NK-92 treated with Interleukin-12 subunit alpha and Interleukin-12 subunit beta, amount 100 ng/mL, for 24 hours (cell line): ENCODE measurements around the gene AGPAT3.

Experiments used
- DNase-seq: peaks from one replicate; lab custom pipeline; 2025; lab: John Stamatoyannopoulos, UW

The AGPAT3 gene

DNA sequence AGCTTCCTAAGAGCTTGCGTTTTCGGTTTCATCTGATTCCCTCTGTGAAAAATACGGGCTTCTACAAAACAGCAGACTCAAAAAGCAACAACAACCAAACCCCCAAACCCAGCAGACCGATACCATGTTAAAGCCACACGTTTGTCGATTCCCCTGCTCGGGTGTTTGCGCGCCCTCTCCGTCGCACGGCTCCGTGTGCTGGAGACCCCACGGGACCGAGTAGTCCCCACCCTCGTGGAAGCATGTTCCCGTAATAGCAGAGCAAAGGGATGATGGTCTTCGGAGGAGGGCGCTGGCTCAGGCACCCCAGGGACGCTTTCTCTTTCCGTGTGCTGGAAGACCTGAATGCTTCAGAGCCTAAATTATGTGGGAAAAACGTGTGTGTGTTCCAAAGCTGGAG lies 42.7 kb downstream of the AGPAT3 start:
- DNase-seq: no peak

DNA sequence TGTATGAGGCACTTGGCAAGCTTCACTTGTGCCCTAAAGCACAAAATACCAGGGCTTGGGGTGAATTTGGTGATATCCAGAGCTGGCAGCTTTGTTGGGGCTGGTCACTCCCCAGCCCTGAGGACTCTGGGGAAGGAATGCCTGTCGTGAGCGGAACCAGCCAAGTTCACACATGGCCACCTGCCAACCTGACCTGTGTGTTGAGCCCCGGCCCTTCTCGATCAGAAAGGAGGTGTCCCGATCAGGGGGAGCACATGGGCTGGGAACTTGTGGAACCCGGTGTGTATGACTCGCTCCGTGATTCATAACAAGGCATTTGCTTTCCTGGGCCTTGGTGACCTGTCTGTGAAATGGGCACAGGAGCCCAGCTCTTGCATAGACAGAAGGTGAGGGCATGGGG lies 43.1 kb downstream of the AGPAT3 start:
- DNase-seq: no peak

- DNase-seq: no peak
Observed at GRCh38 chr21:43909741-43910400, 44.8 kb downstream of the AGPAT3 start.

DNA sequence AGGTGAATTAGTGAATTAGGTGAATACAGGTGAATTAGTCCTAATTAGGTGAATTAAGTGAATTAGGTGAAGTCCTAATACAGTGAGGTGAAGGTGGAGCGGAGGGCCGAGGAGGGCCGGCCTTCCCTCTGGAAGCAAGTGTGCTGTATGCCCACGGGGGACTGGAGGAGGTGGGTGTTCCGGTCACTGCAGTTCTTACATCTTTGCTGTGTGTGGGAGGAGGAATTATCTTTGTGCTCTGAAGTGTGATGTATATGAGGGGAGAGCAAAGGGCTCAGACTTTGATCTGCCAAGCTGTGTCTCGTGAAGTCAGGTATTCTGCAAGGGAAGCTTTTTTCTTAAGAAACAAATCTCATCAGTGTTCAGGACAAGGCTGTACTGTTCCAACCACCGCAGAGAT lies 45.4 kb downstream of the AGPAT3 start:
- DNase-seq: no peak

- no peak for DNase-seq
Observed at GRCh38 chr21:43911015-43911934, 46.3 kb downstream of the AGPAT3 start.

DNA sequence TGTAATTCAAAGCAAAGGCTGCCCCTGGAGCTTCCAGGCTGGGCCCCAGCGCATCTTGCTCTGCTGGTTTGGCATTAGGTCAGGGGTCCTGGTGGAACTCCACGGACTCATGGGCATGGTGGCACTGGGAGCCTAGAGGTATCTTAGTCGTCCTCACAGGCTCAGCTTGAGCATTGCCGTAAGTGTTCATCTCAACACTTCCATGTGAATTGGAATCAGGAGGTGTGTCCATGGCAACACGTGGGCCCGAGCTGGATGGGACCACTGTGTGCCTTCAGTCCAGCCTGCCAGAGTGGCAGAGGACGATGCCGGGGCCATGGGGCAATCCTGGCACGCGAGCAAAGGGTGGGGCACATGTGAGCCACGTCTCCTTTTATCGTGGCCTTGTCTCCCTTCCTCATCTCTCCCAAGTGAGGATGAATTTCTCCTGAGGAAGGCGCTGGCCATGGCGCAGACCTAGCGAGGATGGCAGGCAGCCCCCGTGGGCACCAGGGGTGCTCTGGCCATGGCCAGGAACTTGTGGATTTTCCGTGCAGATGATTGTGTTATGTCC lies 47.0 kb downstream of the AGPAT3 start:
- DNase-seq: no peak

DNA sequence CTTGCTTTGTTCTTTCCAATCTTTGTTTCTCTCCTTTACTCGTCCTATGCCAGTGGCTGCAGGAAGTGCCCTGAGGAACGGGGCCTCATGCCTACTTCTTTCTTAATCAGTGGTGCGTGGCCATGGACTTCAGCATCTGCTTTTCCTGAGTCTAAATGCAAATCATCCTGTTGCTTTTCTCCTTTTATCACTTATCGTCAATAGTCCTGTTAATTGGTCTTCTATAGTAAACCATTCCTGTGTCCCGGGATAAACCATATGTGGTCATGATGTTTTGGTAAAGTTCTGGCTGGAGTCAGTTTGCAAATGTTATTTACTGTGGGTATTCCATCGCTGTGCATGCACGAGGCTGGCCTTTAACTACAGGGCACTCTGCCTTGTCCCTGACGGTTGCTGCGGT lies 47.5 kb downstream of the AGPAT3 start:
- no peak for DNase-seq

- no peak for DNase-seq
Observed at GRCh38 chr21:43912910-43913309, 47.9 kb downstream of the AGPAT3 start.

GRCh38 chr21:43913928-43914327 lies 48.9 kb downstream of the AGPAT3 start:
- no peak for DNase-seq

GRCh38 chr21:43916076-43916475 lies 51.1 kb downstream of the AGPAT3 start:
- no peak for DNase-seq

- DNase-seq: no peak
Observed at GRCh38 chr21:43916691-43917514, 51.9 kb downstream of the AGPAT3 start.

DNA sequence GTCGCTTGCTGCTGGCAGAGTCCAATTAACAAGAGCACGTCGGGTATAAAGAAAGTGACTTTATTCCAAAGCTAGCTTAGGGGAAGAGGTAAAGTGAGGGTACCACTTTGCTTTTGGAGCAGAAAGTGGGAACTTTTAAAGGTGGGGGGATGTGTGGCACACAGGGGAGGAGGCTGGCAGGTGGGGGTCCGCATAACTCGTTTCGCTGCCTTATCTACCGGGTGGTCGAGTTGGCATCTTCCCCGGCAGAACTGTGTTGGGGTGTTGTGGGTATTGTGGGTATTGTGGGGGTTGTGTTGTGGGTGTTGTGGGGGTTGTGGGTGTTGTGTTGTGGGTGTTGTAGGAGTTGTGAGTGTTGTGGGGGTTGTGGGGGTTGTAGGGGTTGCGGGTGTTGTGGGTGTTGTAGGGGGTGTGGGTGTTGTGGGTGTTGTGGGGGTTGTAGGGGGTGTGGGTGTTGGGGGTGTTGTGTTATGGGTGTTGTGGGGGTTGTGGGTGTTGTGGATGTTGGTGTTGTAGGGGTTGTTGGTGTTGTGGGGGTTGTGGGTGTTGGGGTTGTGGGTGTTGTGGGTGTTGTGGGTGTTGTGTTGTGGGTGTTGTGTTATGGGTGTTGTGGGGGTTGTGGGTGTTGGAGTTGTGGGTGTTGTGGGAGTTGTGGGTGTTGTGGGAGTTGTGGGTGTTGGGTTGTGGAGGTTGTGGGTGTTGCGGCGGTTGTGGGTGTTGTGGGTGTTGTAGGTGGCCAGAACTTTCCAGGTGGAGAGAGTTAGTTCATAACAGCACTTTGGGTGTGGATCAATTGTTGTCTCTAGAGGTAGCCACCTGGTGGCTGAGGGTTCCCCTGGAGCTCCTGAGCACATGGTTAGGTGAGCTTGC lies 52.7 kb downstream of the AGPAT3 start:
- DNase-seq: no peak

DNA sequence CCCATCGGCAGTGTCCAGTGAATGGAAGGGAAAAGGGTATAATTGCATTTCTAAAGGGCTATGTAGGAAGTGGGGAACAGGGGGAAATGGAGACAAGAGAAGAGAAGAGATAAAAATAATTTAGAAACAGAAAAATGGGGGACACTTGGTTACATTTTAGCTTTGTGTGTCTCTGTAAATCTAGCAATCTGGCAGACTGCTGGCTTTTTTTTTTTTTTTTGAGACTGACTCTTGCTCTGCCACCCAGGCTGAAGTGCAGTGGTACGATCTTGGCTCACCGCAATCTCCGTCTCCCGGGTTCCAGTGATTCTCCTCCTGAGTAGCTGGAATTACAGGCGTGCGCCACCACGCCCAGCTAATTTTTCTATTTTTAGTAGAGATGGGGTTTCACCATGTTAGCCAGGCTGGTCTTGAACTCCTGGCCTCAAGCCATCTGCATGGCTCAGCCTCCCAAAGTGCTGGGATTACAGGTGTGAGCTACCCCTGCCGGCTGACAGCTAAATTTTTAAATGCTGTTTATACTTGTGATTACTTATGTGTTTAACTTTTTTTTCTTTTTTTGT lies 53.4 kb downstream of the AGPAT3 start:
- DNase-seq: no peak

DNA sequence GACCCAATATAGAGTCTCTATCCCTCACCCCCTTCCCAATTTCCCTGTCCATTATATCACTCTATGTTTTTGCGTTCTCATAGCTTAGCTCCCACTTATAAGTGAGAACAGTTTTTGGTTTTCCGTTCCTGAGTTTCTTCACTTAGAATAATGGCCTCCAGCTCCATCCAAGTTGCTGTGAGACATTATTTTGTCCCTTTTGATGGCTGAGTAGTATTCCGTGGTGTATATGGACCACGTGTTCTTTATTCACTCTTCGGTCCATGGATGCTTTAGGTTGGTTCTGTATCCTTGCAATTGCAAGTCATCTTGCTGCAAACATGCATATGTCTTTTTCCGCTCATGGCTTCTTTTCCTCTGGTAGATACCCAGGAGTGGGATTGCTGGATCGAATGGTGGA lies 54.3 kb downstream of the AGPAT3 start:
- DNase-seq: no peak

- DNase-seq: no peak
Observed at GRCh38 chr21:43919871-43920801, 55.1 kb downstream of the AGPAT3 start.

- DNase-seq: no peak
Observed at GRCh38 chr21:43921571-43921978, 56.6 kb downstream of the AGPAT3 start.

DNA sequence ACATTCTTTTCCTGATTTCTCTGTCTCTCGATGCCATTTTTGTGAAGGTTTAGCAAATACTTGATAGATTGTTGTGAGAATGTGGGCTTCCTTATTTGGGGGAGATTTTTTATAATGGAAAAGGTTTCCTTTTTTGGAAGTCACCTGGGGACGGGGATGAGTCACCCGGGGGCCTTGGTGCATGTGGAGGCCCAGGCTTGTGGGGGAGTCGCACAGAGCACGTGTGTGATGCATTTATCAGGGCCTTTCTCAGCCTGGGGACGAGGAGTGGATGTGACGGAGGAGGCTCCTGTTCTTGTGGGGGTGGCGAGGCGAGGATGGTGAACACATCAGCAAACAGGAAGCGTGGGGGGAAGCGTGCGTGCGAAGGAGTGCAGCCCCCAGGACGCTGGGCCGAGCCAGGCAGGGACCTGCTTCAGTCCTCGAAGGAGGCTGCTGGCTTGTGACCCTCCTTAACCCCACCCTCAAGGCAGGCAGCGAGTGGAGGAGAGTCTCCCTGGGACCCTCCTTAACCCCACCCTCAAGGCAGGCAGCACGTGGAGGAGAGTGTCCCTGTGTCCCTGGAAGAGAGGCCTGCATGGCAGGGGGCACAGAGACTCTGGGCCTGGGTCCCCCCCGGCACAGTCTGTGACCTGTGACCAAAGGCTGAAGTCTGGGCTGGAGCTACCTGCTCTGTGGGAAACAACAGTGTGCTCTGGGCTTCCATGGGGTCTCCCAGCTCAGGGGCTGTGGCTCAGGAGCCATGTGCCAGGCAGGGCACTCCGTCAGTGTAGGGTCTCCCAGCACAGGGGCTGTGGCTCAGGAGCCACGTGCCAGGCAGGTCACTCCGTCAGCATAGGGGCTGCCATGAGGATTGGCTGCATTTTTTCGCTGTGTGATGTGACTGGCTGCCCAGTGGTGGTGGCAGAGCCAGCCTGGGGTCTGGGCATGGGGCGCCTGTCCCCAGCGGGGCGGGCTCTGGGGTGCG lies 57.2 kb downstream of the AGPAT3 start:
- no peak for DNase-seq

DNA sequence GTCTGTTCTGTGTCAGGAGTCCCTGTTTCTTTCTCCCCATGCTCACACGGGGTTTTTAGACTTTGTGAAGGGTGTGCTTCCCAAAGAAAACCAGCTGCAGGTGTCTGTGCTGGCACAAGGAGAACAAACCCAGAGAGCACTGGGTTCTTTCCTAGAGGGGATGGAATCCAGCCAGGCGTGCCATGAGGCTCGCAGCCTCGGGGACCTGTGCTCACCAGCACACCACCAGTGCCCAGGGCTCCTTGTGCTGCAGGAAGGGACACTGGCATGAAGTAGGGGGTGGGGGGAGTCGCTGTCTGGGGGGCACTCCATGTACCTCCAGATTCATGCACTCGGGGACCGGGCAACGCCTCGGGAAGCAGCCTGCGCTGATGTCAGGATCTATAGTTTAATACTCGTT lies 57.9 kb downstream of the AGPAT3 start:
- no peak for DNase-seq

- DNase-seq: no peak
Observed at GRCh38 chr21:43923391-43923790, 58.4 kb downstream of the AGPAT3 start.
